Glutamatergic neuron (in vitro differentiated cells): ENCODE data around the gene STX7. TPM values are rescaled to one million over a fixed set of nuclear protein-coding genes. Genes with fewer than 3 reads are reported as not detected.
"Not testable (repeated sequence)": the region's sequence is repeated elsewhere in the genome, so short reads cannot be mapped to it uniquely, and the experiment has no call there.

Experiments used
- DNase-seq: peaks from one replicate; pipeline ENCODE4 v3.0.0; 2022
- H3K27ac Mint-ChIP-seq: one replicate; pipeline ENCODE4 v1.8.0; 2020; ENCODE audit warnings: mild to moderate bottlenecking, mixed read lengths, inconsistent platforms; ENCODE audit not compliant: unreplicated experiment
- H3K27me3 Mint-ChIP-seq: one replicate; pipeline ENCODE4 v1.8.0; 2020; ENCODE audit warnings: mild to moderate bottlenecking, moderate library complexity, mixed read lengths, inconsistent platforms; ENCODE audit not compliant: unreplicated experiment
- H3K36me3 Mint-ChIP-seq: one replicate; pipeline ENCODE4 v1.8.0; 2020; ENCODE audit warnings: mild to moderate bottlenecking, mixed read lengths, inconsistent platforms; ENCODE audit not compliant: unreplicated experiment
- H3K4me1 Mint-ChIP-seq: one replicate; pipeline ENCODE4 v1.8.0; 2020; ENCODE audit warnings: mild to moderate bottlenecking, low read depth, mixed read lengths, inconsistent platforms; ENCODE audit not compliant: unreplicated experiment
- H3K4me3 Mint-ChIP-seq: one replicate; pipeline ENCODE4 v1.8.0; 2020; ENCODE audit warnings: mild to moderate bottlenecking, mixed read lengths, inconsistent platforms; ENCODE audit not compliant: unreplicated experiment
- H3K9me3 Mint-ChIP-seq: one replicate; pipeline ENCODE4 v1.8.0; 2020; ENCODE audit warnings: mild to moderate bottlenecking, moderate library complexity, mixed read lengths, inconsistent platforms; ENCODE audit not compliant: unreplicated experiment
- CTCF ChIP-seq: fragments of 200-600 bp; sonication (generic); IDR thresholded peaks from one replicate; pipeline ENCODE4 v1.5.0; 2021; ENCODE audit not compliant: partially characterized antibody, unreplicated experiment
- long read RNA-seq: library from polyadenylated mRNA; unstranded; transcript quantifications from one replicate; pipeline ENCODE4 v2.0.0, GENCODE V29; 2020; ENCODE audit not compliant: unreplicated experiment
- total RNA-seq: library from RNA; stranded (reverse); fragmentation: NEBNext Ultra II Directional; extraction: Animal tissue kit (Norgen Biotek cat#: 25700); gene quantifications from one replicate; pipeline ENCODE4 v1.2.1, GENCODE V29; 2021; ENCODE audit not compliant: unreplicated experiment

STX7 gene, protein sequence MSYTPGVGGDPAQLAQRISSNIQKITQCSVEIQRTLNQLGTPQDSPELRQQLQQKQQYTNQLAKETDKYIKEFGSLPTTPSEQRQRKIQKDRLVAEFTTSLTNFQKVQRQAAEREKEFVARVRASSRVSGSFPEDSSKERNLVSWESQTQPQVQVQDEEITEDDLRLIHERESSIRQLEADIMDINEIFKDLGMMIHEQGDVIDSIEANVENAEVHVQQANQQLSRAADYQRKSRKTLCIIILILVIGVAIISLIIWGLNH
- total RNA-seq = 62.7 TPM
- long read RNA-seq, full-length matches to known transcripts = 24 of 32 reads
- long read RNA-seq, partial matches to known transcripts = 2 of 32 reads
- long read RNA-seq, other reads (novel, unspliced or antisense) = 6 of 32 reads

- no peak for TF ChIP-seq CTCF
- peaks cover 1% of the 10 kb centered on the region for H3K9me3 Mint-ChIP-seq
- peak within 1 kb of the TSS; percentile 82 for H3K27ac Mint-ChIP-seq
- no peaks in the 10 kb centered on the region for H3K36me3 Mint-ChIP-seq
- peak; percentile 92 for DNase-seq
- H3K4me1 Mint-ChIP-seq = peaks cover 10% of the 10 kb centered on the region
- H3K27me3 Mint-ChIP-seq = no peaks in the 10 kb centered on the region
- H3K4me3 Mint-ChIP-seq = peak within 1 kb of the TSS; percentile 93
These were observed at the start of gene STX7 for GRCh38 chr6:132512638-132513632. Gene STX7 (minus strand): TSS chr6:132513116. CDS start chr6:132503530, 9,586 bp downstream.

GRCh38 chr6:132560087-132560486 is 47.2 kb upstream of the STX7 start:
- DNase-seq, H3K36me3 Mint-ChIP-seq, H3K4me1 Mint-ChIP-seq, H3K4me3 Mint-ChIP-seq, H3K27ac Mint-ChIP-seq, H3K27me3 Mint-ChIP-seq, H3K9me3 Mint-ChIP-seq: not testable (repeated sequence)

GRCh38 chr6:132552372-132552771 is 39.5 kb upstream of the STX7 start, which contains the start of gene TAAR8:
Gene TAAR8 (plus strand): TSS chr6:132552672. CDS start chr6:132552693, 21 bp downstream.
- Mint-ChIP-seq H3K9me3 (no peaks in the 10 kb centered on the region), H3K27me3 (no peaks in the 10 kb centered on the region), H3K4me3 (no peak within 1 kb of the TSS), H3K4me1 (no peaks in the 10 kb centered on the region), H3K36me3 (no peaks in the 10 kb centered on the region), H3K27ac (no peak within 1 kb of the TSS)
- TF ChIP-seq CTCF = no peak
- no peak for DNase-seq

- no peak for TF ChIP-seq CTCF
- Mint-ChIP-seq H3K36me3 (no peaks in the 10 kb centered on the region), H3K27ac (no peak overlapping the region), H3K4me3 (no peak overlapping the region), H3K9me3 (no peaks in the 10 kb centered on the region), H3K27me3 (no peaks in the 10 kb centered on the region), H3K4me1 (no peaks in the 10 kb centered on the region)
- no peak for DNase-seq
These were observed 38.3 kb upstream of the STX7 start for GRCh38 chr6:132551214-132551613.

DNA sequence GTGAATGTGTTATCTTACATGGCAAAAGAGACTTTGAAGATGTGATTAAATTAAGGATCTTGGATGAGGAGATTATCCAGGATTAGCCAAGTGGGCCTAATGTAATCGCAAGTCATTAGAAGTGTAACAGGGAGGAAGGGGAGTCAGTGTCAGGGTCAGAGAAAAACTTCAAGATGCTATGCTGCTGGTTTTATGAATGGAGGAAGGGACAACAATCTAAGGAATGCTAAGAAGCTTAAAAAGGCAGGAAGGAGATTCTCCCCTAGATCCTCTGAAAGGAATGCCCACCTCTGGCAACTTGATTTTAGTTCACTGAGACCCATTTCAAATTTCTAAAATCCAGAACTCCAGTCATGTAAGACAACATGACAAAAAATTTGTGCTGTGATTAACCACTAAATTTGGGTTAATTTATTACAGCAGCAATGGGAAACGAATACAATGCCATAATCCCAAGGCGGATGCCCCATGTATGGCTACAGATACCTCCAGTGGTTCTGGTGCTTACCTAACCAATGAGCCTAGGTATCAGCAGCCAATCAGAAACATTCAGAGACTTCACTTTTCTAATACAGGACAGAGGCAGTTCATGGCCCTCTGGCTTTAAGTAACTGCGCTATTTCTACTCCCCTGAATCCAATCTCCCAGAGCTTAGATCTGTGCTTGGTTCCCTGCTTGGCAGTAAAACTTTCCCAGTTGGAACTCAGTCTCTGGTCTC is 36.0 kb upstream of the STX7 start:
- Mint-ChIP-seq H3K36me3 (no peaks in the 10 kb centered on the region), H3K27ac (no peak overlapping the region), H3K4me3 (no peak overlapping the region), H3K27me3 (no peaks in the 10 kb centered on the region), H3K4me1 (no peaks in the 10 kb centered on the region), H3K9me3 (no peaks in the 10 kb centered on the region)
- TF ChIP-seq CTCF = no peak
- DNase-seq = no peak
